Renal cortex interstitium (tissue), 11 donors: ENCODE results near the gene ZSCAN21. TPM values are rescaled to one million over a fixed set of nuclear protein-coding genes. Genes with fewer than 3 reads are reported as not detected.

ENCODE experiments used
- DNase-seq, 11 donors: peaks; one replicate each; pipeline ENCODE4 v3.0.0-alpha.2; 2013; ENCODE audit warnings: low read depth in 9 of 11, low spot score in 4 of 11; ENCODE audit errors: extremely low read depth in 1 of 11
- polyA plus RNA-seq, 3 donors: library from polyadenylated mRNA; unstranded; fragments of 120-200 nt; gene quantifications; one replicate each; pipeline ENCODE4 v1.2.1, GENCODE V29; 2013; ENCODE audit not compliant: insufficient read length in 3 of 3

The ZSCAN21 gene
- polyA plus RNA-seq, 3 donors: 21.8 to 24.7 (median 23.3) TPM

GRCh38 chr7:100089458-100090196, 40.1 kb downstream of the ZSCAN21 start:
- no peak for DNase-seq

DNA sequence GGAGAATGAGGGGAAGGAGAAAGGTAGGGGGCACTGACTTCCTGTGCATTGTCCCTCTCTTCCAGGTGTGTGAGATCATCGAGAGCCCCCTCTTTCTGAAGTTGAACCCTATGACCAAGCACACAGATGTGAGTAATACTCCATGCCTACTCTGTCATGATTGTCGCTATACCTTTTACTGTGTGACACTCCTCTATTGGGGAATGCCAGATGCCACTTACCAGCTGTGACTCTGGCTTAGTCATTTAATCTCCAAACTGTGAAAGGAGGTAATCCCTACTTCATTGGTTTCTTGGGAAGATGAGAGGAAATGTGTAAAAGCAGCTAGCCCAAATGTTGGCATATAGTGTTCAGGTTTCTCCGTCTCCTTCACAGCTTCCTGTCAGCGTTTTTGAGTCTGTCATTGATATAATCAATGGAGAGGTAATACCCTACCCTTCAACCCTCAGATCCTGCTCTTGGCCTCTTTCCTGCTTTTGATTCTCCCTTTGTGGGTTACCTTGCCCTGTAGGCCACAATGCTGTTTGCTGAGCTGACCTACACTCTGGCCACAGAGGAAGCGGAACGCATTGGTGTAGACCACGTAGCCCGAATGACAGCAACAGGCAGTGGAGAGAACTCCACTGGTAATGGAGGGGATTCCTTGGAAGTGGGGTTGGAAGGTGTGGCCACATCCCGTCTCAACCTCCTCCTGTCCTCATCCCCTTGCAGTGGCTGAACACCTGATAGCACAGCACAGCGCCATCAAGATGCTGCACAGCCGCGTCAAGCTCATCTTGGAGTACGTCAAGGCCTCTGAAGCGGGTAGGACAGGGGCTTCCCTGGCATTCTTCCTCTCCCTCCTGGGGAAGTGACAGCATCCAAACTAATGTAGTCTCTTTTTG, 41.2 kb downstream of the ZSCAN21 start:
- no peak for DNase-seq

DNA sequence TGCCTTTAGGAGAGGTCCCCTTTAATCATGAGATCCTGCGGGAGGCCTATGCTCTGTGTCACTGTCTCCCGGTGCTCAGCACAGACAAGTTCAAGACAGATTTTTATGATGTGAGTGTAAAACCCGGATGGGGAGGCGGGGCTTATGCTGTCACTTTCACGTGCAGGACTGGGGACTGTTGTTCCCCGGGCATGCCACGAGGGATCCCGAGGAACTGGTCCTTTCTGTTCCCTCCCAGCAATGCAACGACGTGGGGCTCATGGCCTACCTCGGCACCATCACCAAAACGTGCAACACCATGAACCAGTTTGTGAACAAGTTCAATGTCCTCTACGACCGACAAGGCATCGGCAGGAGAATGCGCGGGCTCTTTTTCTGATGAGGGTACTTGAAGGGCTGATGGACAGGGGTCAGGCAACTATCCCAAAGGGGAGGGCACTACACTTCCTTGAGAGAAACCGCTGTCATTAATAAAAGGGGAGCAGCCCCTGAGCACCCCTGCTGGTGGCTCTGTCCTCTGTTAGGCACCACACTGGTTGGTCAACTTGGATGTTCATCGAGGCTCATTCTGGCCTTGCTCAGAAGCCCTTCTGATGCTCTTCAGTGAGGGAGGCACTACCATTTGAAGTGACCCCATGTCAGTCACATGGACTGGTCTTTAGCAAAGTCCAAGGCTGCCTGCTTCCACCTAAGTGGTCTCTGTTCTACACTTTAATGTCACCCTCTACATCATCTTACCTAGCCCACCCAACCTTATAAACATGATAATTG, 42.0 kb downstream of the ZSCAN21 start:
- DNase-seq: no peak

GRCh38 chr7:100093054-100093453, 43.5 kb downstream of the ZSCAN21 start:
- DNase-seq: no peak

- no peak for DNase-seq
These were observed 43.9 kb downstream of the ZSCAN21 start for GRCh38 chr7:100093498-100093897.

- DNase-seq: no peak
These were observed 44.4 kb downstream of the ZSCAN21 start for GRCh38 chr7:100093925-100094486.

GRCh38 chr7:100095289-100095688, 45.7 kb downstream of the ZSCAN21 start:
- DNase-seq: no peak

- DNase-seq: no peak
These were observed 46.1 kb downstream of the ZSCAN21 start for GRCh38 chr7:100095704-100096103.

- DNase-seq: no peak
These were observed 49.3 kb downstream of the ZSCAN21 start for GRCh38 chr7:100098913-100099312.

DNA sequence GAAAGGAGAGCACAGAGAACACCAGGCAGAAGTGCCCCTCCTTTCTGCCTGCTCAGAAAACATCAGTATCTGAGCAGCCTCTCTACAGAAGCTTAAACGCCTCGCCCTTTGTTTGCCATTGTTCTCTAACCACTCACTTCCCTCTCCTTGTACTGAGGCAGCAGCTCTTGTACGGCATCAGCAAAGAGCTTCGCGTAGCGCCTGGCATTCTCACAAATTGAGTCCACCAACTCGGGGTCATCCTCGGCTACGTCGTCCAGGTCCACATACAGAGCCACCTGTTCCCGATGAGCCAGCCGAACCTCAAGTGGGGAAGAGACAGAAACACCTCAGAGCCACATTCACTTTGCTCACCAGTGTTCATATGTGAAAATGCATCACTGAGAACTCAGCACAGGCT, 49.9 kb downstream of the ZSCAN21 start:
- no peak for DNase-seq

DNA sequence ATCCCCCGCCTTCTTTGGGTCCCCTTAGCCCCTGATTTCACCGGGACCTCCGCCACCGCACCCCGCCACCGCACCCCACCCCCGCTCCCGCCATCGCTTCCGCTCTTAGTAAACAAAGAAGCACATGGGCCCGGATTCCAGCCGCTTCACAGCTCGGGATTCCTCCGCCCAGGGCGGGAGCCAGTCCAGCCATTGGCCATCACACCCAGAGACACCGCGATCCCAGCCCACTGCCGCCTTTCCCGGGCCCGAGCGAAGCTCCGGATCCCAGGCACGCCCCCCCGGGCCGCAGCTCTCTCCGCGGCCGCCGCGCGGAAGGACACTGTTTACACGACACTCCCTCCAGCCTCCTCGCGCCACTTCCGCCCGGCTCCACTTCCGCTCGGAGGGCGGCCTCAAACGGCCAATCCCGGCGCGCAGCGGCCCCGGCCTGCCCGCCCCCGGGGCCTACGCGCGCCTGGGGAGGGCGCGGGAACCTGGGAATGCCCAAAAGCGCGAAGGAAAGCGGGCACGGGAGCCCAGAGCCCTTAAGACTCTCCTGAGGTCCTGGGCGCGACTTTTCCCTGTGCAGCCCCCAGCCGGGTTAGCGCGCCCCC, 50.9 kb downstream of the ZSCAN21 start:
- peak; percentile 88 to 96 (median 93) for DNase-seq

- DNase-seq: peak; percentile 87 to 98 (median 97)
These were observed 51.7 kb downstream of the ZSCAN21 start, which contains the start of the genes AP4M1 and MCM7 for GRCh38 chr7:100101016-100101862. Gene AP4M1 (plus strand): TSS chr7:100101643. CDS start chr7:100101715, 72 bp downstream. Gene MCM7 (minus strand): TSS chr7:100101397. CDS start chr7:100101294, 103 bp downstream.

DNA sequence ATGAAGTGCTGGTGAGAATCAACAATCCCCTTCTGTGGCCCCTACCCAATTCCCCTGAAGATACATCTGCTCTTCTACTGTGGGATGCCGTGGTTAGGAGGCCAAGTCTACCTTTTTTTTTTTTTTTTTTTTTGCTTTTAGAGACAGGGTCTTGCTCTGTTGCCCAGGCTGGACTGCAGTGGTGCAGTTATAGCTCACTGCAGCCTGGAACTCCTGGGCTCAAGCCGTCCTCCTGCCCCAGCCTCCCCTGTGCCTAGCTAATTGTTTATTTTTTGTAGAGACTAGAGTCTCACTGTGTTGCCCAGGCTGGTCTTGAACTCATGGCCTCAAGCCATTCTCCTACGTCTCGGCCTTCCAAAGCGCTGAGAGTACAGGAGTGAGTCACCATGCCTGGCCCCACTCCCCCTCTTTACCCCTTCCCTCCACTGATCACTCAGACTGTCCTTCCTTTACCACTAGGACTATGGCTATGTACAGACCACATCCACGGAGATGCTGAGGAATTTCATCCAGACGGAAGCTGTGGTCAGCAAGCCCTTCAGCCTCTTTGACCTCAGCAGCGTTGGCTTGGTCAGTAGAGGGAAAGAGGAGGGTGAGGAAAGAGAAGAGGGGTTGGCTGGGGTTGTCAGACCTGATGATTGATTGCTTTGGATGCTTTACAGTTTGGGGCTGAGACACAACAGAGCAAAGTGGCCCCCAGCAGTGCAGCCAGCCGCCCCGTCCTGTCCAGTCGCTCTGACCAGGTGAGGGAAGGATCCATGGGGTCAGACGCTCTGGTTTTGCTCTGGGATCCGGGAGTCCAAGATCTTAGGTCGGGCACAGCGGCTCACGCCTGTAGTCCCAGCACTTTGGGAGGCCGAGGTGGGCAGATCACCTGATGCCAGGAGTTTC, 53.6 kb downstream of the ZSCAN21 start:
- no peak for DNase-seq

- no peak for DNase-seq
These were observed 56.0 kb downstream of the ZSCAN21 start for GRCh38 chr7:100105534-100105933.

DNA sequence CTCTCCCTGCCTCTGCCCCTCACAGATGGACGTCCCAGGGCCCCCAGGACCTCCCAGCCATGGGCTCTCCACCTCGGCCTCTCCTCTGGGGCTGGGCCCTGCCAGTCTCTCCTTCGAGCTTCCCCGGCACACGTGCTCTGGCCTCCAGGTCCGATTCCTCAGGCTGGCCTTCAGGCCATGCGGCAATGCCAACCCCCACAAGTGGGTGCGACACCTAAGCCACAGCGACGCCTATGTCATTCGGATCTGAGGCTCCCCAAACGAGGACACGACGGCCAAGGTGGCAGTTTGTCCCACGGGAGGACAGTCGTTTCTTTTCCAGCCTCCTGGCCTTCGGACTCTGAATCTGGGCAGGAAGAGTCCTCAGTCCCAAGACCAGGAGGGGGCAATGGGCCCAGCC, 57.1 kb downstream of the ZSCAN21 start:
- no peak for DNase-seq

GRCh38 chr7:100107125-100107737, 57.7 kb downstream of the ZSCAN21 start:
- DNase-seq: no peak
